Endometrial microvascular endothelial cells (primary cell): Measurements from ENCODE around the gene EID1. TPM values are rescaled to one million over a fixed set of nuclear protein-coding genes. Genes with fewer than 3 reads are reported as not detected.
"Not testable (repeated sequence)": the region's sequence is repeated elsewhere in the genome, so short reads cannot be mapped to it uniquely, and the experiment has no call there.

Source experiments
- in situ Hi-C: cut with HindIII; loops from 2 replicates; pipeline ENCODE4 v1.10.0; 2017; ENCODE audit warnings: low sequenced_read_pairs, low pct_unique_long_range_greater_than_20kb; ENCODE audit errors: inconsistent ontology term
- total RNA-seq: library from RNA; depleted of rRNA; stranded (reverse); fragments of >200 nt; gene quantifications from one replicate; pipeline ENCODE4 v1.2.3, GENCODE V29; 2015; ENCODE audit errors: inconsistent ontology term

Gene EID1
- total RNA-seq, 1 donor from 2014 or later, result 221 TPM

DNA sequence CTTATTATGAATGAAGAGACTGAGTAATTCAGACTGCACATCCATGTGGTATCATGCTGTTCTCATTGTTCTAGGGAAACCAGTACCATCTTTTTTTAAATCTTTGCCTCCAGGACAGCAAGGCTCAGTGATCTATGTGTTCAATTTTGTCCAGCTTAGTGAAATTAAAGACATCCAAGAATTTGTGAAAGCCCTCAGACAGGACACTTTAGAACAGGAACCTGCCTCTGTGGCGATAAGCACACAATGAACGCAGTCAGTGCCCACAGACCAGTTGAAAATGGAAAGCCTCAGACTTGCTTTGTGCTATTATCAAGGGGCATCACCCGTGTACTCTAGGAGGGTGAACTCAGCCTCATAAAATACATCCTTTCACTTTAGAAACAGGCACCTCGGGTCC, 20.1 kb downstream of the EID1 start:
- in situ Hi-C loops, result loop anchor here (25.0 kb wide), 1 partner anchor 239 kb away; no protein-coding TSS in a partner anchor

DNA sequence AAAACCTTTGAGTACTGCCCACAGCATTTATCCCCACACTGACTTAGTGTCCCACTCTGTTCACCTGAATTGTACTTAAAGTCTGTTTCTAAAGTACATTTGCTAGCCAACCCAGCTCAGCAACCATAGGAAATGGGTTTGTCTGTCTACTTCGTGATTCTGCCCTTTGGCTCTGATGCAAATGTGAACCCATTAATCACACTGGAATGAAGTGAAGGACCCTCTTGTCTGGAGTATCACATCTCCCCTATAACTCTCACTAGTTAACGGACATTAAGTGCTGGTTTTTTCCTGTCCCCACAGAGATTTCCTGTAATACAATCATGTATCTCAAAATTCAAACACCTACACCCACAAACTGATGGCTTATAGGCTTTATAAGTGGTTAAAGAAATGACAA, 20.5 kb downstream of the EID1 start:
- in situ Hi-C loops, result loop anchor here (25.0 kb wide), 1 partner anchor 239 kb away; no protein-coding TSS in a partner anchor

DNA sequence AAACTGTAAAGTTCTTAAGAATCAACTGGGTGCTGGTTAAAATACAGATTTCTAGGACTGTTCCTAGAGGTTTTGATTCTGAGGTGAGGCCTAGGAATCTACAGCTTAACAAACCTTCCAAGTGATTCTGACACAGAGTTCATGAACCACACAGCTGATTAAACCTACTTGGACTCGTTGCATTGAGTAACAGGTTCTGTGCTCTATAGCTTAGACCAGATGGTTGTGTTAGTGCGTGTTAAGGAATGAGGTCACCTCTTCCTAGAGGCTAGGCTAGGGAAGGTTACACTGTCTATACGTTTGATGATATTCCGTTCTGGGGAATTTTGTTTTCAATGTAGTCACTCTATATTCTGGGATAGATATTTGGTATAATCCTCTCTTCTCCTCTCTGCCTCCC, 21.9 kb downstream of the EID1 start:
- in situ Hi-C loops, result loop anchor here (25.0 kb wide), 1 partner anchor 238 kb away; no protein-coding TSS in a partner anchor

DNA sequence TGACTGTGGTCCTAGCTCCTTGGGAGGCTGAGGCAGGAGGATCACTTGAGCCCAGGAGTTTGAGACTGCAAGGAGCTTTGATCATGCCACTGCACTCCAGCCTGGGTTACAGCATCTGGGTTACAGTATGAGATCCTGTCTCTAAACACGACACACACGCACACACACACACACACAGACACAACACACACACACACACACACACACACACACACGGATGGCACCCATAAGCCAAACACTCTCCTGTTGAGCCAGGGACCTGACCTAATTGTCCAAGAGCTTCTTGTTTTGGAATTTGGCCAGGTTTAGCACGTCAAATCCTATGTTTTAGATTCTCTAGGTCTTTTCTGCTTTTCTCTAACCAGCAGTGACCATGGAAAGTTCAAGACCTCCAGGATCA, 26.8 kb downstream of the EID1 start:
- in situ Hi-C loops, result no loop called here

DNA sequence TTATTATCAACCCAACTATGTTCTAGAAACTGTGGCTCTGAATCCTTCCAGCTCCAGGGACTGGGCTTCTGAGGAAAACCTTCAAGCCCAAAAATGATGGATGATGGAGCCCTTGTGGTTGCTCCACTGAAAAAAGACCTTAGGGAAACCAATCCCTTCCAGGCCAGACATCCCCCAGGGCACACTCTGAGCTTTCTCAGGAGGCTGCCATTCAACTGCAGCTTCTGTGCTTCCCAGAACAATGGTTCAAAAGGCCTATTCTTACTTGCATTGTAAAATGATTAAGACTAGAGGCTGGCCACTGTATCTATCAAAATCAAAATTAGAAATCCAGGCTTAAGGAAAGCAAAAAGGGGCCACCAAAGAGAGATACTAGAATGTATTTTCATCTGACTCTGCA, 27.3 kb downstream of the EID1 start:
- in situ Hi-C loops, result no loop called here

DNA sequence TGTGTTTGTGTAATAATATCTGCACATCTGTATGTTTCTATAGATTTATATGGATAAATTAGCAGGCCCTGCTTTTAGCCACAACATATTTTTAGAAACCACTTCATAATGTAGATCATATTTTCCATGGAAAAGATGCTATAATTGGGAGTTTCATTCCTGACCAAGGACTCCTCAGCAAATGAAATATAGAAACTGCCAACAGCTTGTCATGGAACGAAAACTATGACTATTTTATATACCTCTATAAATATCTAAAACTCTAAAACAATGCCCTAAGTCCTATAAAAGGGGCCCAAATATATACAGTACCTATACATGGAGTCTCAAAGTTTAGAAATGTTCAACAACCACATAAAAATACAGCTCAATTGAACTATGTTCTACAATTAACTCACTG, 27.9 kb downstream of the EID1 start:
- in situ Hi-C loops, result no loop called here

DNA sequence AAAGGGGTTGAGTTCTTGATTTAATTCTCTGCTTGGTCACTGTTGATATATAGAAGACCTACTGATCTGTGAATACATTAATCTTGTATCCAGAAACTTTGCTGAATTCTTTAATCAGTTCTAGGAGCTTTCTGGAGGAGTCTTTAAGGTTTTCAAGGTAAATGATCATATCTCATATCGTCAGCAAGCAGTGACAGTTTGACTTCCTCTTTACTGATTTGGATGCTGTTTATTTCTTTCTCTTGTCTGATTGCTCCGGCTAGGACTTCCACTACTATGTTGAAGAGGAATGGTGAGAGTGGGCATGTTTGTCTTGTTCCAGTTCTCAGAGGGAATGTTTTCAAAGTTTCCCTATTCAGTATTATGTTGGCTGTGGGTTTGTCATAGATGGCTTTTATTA, 31.4 kb downstream of the EID1 start:
- in situ Hi-C loops, result not testable (repeated sequence)

DNA sequence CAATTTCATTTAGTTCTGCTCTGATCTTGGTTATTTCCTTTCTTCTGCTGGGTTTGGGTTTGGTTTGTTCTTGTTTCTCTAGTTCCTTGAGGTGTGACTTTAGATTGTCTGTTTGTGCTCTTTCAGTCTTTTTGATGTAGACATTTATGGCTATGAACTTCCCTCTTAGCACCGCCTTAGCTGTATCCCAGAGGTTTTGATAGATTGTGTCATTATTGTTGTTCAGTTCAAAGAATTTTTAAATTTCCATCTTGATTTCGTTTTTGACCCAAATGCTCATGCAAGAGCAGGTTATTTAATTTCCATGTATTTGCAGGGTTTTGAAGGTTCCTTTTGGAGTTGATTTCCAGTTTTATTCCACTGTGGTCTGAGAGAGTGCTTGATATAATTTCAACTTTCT, 32.6 kb downstream of the EID1 start:
- in situ Hi-C loops, result not testable (repeated sequence)

DNA sequence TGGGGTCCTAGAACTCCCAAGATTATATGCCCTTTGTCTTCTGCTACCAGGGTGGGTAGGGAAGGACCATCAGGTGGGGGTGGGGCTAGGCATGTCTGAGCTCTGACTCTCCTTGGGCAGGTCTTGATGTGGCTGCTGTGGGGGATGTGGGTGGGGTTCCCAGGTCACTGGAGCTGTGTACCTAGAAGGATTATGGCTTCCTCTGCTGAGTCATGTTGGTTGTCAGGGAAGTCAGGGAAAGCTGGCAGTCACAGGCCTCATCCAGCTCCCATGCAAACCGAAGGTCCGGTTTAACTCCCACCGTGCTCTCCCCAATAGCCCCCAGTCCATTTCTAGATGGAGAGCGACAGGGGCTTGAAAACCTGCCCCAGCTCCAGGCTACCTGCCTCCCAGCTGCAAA, 35.2 kb downstream of the EID1 start:
- in situ Hi-C loops, result no loop called here

DNA sequence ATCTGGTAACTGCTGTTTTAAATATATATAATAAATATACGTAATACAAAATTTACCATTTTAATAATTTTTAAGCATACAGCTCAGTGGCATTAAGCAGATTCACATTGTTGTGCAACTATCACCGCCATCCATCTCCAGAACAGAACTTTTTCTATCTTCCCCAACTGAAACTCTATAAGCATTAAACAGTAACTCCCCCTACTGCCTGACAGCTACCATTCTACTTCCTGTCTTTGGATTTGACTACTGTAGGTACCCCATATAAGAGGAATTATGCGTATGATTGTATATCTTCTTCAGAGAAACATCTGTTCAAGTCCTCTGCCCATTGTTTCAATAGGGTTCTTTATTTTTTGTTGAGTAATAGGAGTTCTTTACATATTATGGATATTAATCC, 36.8 kb downstream of the EID1 start:
- in situ Hi-C loops, result no loop called here

DNA sequence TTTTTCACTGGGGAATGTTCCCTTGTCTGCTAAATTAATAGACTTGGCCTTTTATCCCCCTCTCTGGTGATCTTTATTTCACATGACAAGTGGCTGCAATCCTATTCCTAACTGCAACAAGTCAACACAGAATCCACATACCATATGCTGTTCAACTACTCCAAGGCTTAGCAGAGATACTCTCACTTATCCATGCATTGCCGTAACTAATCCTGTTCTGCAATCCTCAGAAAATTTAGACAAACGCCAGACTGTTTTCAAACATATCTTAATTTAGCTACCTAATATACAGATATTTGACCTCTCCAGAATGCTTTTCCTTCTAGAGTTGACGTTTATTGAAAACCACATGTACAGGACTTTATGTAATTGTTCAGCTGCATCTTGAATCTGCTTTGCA, 37.9 kb downstream of the EID1 start:
- in situ Hi-C loops, result no loop called here

DNA sequence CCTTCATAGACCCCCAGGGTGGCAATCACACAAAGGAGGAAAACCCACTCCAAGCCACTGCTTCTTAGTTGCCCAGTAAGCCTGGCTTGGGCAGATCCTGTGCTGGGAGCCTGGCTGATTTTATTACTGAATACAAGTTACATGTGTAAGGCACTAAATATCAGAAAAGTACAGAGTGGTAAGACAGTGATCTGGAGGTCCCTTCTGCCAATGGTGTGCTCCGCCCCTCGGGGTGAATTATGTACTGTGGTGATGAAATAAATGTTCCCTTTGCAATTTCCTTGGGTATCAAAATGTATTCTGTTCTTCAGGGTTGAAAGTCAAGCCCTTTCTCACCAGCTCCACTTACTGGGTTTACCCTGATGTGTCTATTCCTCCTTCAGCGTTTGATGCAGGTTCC, 38.8 kb downstream of the EID1 start:
- in situ Hi-C loops, result no loop called here

DNA sequence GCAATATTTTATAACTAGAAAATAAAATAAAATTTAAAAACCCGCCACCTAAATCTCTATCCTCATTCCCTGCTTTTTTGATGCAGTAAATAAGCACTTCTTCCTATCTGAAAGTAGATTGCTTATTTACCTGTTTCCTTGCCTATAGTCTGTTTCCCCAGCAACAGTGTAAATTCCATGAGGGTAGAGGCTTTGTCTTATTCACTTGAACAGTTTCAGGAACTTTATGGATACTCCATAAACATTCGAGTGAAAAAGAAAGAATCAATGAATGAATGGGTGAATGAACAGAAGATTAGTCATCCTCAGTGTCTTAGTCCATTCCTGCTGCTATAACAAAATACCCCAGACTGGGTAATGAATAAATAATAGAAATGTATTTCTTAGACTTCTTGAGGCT, 44.1 kb downstream of the EID1 start:
- in situ Hi-C loops, result no loop called here

DNA sequence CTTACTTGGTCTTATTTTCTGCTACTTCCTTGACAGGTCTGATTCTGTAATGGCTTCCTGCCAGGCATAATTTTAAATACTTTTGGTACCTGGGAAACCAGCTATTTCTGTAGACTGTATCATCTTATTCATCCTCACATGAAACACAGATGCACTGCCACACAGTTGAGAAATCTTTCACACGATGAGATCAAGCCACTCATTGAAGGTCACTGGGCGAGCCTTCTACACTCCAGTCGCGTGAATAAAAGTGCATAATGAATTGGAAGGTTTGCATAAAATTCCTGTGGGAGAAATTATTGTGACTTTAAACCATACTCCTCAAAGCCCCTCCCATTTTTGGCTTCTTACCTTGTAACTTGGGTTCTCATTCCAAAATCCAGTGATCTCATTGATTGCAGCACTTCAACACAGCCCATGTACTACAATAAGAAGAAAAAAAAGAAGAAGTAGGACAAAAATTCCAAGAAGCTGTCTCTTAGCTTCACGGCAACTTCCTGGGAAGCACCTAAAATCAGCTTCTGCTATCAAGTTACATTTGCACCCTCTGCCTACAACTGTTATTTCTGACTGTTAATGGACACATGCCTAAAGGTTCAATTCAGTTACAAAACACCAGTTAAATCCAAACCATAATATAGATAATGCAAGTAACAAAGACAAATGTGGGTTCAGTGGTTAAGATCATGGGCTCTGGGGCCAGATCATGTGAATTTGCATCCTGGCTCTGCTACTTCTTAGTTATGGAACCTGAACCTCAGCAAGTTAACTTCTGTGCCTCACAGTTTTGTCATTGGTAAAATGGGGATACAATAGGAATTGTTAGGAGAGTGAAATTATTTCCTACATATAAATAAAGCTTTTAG, 46.8 kb downstream of the EID1 start:
- in situ Hi-C loops, result no loop called here

DNA sequence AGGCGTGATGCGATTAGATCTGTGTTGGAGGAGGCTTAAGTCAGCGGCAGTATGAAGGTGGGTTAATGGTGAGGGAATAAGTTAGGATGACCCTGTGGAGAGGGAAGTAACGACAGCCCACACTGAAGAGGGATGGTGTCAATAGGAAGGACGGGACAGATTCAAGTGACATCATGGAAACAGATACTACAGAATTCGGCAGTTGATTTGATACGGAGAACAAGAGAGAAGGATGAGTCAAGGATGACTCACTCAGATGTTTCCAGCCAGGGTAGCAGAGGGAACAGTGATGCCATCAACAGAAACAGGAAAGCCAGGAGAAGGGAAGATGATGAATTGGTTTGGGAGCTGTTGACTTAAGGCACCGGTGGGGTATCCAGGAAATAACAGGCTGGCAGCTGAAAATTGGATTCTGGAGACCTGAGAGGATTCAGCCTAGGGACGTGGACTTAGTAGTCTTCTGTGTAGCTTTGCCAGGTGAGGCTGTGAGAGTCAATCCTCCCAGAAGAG, 47.8 kb downstream of the EID1 start:
- in situ Hi-C loops, result no loop called here

DNA sequence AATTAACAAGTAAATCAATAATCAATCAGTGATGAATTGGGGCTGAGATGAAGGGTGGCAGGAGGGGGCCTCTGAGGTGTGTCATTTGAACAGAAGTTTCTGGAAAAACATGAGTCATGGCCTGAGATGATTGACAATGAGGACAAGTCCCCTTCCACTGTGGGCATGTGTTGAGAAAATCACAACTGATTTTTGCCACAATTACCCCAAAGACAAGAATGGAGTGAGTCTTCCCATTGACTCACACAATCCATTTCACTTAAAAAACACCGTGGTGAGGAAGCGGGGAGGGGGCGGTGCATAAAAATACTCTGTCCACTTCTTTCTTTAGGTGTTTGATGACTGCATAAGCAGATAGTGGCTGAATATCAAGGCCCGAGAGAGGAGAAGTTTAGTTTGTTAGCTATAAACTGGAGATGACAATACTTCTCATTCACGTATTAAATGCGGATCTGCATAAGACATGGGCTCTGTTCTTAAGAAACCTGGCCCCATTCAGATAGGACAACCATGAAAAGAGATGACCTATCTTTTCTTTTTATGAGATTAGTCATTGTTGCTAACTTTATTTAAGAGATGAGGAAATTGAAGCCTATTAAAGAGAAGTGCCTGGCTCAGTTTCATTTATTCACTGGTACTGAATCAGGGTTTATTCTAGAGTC, 51.1 kb downstream of the EID1 start:
- in situ Hi-C loops, result no loop called here

DNA sequence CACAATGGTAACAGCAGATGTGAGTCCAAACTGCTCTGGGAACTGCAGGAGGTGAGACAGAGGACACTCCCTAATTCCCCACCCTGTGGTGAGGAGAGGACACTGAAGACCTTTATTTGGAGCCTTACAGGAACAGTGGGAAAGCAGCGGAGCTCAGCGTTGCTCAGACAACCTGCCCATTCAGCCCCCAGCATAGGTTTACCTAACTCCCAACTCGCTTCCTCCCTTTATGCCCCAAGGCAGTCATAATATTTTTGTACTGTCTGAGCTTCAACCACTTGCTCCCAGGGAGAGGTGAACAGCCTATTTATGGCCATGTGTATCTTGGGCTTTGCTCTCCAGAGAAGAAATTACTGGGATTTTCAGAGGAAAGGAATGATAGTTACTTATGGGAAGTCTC, 51.7 kb downstream of the EID1 start:
- in situ Hi-C loops, result no loop called here
